Measurements from ENCODE around the gene AGMO.

- no peak for TF ChIP-seq CTCF (conservative IDR thresholded peaks at IDR 0.05; ENCODE audit: low read length)
- TF ChIP-seq EZH2phosphoT487 (IDR thresholded peaks at IDR 0.05; ENCODE audit: borderline replicate concordance) = no peak
Measured at GRCh38 chr7:15491361-15491760, 70.5 kb downstream of the AGMO start.

Data from Loucy (cell line).